GM15510 (cell line): ENCODE measurements around the gene SMC1B.

ENCODE experiments used
- POLR2A ChIP-seq: IDR thresholded peaks from 3 replicates; pipeline ENCODE4 v1.6.1; 2011; ENCODE audit warnings: borderline replicate concordance; ENCODE audit not compliant: insufficient read length; ENCODE audit errors: extremely low read depth

Gene SMC1B

GRCh38 chr22:45450101-45450785, 36.8 kb upstream of the SMC1B start:
- TF ChIP-seq POLR2A = no peak

- TF ChIP-seq POLR2A = no peak
These were observed 35.0 kb upstream of the SMC1B start for GRCh38 chr22:45448431-45448830.

- no peak for TF ChIP-seq POLR2A
These were observed 32.8 kb upstream of the SMC1B start for GRCh38 chr22:45446216-45446615.

- no peak for TF ChIP-seq POLR2A
These were observed 31.8 kb upstream of the SMC1B start for GRCh38 chr22:45445031-45445710.

GRCh38 chr22:45444168-45444567, 30.8 kb upstream of the SMC1B start:
- TF ChIP-seq POLR2A = no peak

GRCh38 chr22:45442116-45442515, 28.7 kb upstream of the SMC1B start:
- TF ChIP-seq POLR2A = no peak

- no peak for TF ChIP-seq POLR2A
These were observed 27.7 kb upstream of the SMC1B start for GRCh38 chr22:45441138-45441537.

- no peak for TF ChIP-seq POLR2A
These were observed 24.9 kb upstream of the SMC1B start for GRCh38 chr22:45438336-45438735.

- TF ChIP-seq POLR2A = no peak
These were observed 22.2 kb upstream of the SMC1B start for GRCh38 chr22:45435544-45436139.

GRCh38 chr22:45434981-45435380, 21.6 kb upstream of the SMC1B start:
- no peak for TF ChIP-seq POLR2A

- TF ChIP-seq POLR2A = no peak
These were observed 17.5 kb upstream of the SMC1B start for GRCh38 chr22:45430871-45431270.

- no peak for TF ChIP-seq POLR2A
These were observed 16.8 kb upstream of the SMC1B start for GRCh38 chr22:45429981-45430775.

GRCh38 chr22:45429424-45429823, 16.0 kb upstream of the SMC1B start:
- TF ChIP-seq POLR2A = no peak

GRCh38 chr22:45428391-45429385, 15.3 kb upstream of the SMC1B start:
- TF ChIP-seq POLR2A = no peak
